ENCODE measurements around the gene UBE2C. TPM values are rescaled to one million over a fixed set of nuclear protein-coding genes. Genes with fewer than 3 reads are reported as not detected.

The UBE2C gene
- total and polyA plus RNA-seq, 5 experiments from 2014 or later: 0.44 TPM; not detected in 4

DNA sequence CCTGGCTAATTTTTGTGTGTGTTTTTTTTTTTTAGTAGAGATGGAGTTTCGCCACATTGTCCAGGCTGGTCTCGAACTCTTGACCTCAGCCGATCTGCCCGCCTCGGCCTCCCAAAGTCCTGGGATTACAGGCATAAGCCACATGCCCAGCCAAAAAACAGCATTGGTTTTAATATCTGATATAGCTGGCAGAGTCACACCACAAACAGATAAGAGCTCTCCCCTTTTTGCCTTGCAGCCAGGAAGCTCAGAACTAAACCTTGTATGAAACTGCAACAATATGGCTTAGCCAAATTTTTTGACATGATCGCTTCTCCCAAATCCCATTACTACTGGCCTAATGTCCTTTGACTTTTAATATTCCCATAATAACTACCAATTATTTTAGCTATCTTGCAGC, 39.9 kb downstream of the UBE2C start:
- peak overlapping the region in 1 of 10 donors; percentile 29 for H3K4me3 Mint-ChIP-seq
- DNase-seq (no peak), ATAC-seq (no peak)
- H3K9me3 Mint-ChIP-seq: no peaks in the 10 kb centered on the region
- POLR2A ChIA-PET: interaction anchor here (0.7 kb wide), 1 partner anchor 13 kb away, joined by 4 read pairs; no protein-coding TSS in a partner anchor
- H3K27ac Mint-ChIP-seq: peak overlapping the region in 2 of 10 donors; percentile 21 to 72
- no peaks in the 10 kb centered on the region for H3K27me3 Mint-ChIP-seq
- H3K36me3 Mint-ChIP-seq: peaks cover 0 to 58% (median 21%) of the 10 kb centered on the region in 3 donors
- peaks cover 8 to 40% (median 34%) of the 10 kb centered on the region in 4 donors for H3K4me1 Mint-ChIP-seq

DNA sequence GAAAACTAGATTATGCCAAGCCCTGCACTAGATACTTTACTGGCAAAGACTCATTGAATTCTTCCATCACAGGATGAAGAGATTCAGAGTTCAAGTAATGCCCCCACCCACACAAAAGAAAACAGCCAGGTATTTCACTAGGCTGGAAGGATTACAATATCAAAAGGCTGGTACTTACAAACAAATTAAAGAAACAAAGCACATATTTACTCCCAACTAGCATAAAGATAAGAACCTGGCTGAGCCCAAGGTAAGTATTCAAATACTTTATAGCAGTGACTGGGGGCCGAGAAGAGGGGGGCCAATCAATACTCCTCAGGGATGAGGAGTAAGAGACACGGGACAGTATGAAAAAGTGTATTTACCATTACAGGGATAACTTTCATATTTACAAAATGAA, 41.0 kb downstream of the UBE2C start:
- Mint-ChIP-seq H3K27ac (no peak overlapping the region), H3K36me3 (peaks cover 0 to 50% (median 19%) of the 10 kb centered on the region in 3 donors), H3K4me1 (peaks cover 11 to 50% (median 45%) of the 10 kb centered on the region in 4 donors), H3K9me3 (no peaks in the 10 kb centered on the region), H3K27me3 (no peaks in the 10 kb centered on the region), H3K4me3 (peak overlapping the region in 1 of 10 donors; percentile 74)
- POLR2A ChIA-PET: no interaction called here
- no peak for ATAC-seq
- DNase-seq: no peak

DNA sequence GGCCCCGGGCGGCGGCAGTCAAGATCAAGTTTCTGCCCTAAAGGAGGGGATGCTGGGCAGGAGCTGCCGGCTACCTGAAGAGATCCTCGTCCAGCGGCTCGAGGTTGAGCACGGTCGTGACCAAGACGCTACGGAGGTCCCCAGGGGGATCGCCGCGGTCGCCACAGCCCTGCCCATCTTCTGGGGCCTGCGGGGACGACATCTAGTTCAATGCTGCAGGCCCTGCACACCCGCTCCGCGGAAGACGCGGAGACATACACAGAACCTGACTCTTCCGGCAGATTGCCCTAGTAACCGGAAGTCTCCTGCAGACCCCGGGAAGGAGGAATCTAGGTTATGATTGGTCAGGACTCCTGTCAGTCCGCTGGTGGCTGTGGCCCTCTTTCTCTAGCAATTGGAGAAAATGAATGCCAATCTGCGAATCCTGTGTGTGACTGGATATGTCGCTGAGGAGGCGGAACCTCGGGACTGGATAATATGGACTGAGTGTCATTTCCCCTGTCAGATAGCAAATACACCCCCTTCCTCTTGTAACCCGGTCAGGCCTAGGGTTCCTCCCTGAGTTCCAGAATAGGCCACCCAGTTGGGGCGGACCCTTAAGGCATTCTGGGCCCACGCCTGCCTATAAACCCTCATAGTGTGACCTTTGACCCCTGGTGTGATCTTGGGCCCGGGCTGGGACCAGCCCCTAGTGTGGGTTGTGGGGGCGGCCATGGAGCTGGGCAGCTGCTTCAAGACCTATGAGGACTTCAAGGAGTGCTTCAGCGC, 44.9 kb downstream of the UBE2C start, which contains the start of the genes ACOT8 and ZSWIM3:
TSS of gene ACOT8 (minus strand) at position 279 of the 768 bp plus-strand sequence. CDS start at position 202, 77 bp downstream.
TSS of gene ZSWIM3 (plus strand) at position 501 of the 768 bp plus-strand sequence. CDS start at position 713, 212 bp downstream.
- DNase-seq (peak; percentile 68 to 99 (median 96)), ATAC-seq (peak; percentile 97)
- Mint-ChIP-seq H3K27me3 (no peaks in the 10 kb centered on the region), H3K27ac (peak within 1 kb of the TSS; percentile 96 to 99 (median 98)), H3K9me3 (no peaks in the 10 kb centered on the region), H3K4me3 (peak within 1 kb of the TSS; percentile 94 to 97 (median 96)), H3K36me3 (peaks cover 0 to 27% (median 6%) of the 10 kb centered on the region in 3 donors), H3K4me1 (peaks cover 21 to 62% (median 58%) of the 10 kb centered on the region in 4 donors)
- POLR2A ChIA-PET: interaction anchor here (0.7 to 5.4 kb wide), 11 partner anchors 17 to 114 kb away, joined by 3 to 71 read pairs (median 7); partner anchors contain the start of genes CTSA, NEURL2, PCIF1 and SNX21

DNA sequence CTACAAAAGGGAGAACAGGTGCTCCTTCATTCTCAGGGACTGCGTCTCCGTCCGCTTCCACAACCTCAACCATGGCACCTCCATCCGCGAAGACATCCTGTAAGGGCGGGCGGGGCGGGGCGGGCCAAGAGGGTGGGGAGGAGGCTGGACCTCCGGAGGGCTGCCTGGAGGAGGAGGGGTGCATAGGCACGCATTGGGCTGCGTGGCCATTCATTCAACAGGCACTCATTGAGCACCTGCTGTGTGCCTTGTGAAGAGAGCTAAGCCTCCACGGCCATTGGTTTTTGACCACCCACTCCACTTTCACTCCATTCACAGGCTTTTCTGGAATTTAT, 45.4 kb downstream of the UBE2C start:
- ATAC-seq: peak in 1 of 2 donors; percentile 14
- Mint-ChIP-seq H3K27ac (peak overlapping the region; percentile 96 to 99 (median 98)), H3K36me3 (peaks cover 0 to 24% (median 4%) of the 10 kb centered on the region in 3 donors), H3K4me1 (peaks cover 21 to 62% (median 58%) of the 10 kb centered on the region in 4 donors), H3K4me3 (peak overlapping the region; percentile 94 to 97 (median 96)), H3K27me3 (no peaks in the 10 kb centered on the region), H3K9me3 (no peaks in the 10 kb centered on the region)
- peak in 2 of 10 donors; percentile 7 for DNase-seq
- POLR2A ChIA-PET: interaction anchor here (0.7 to 5.4 kb wide), 8 partner anchors 18 to 113 kb away, joined by 3 to 71 read pairs (median 20); partner anchors contain the start of genes CTSA, NEURL2, PCIF1 and SNX21

DNA sequence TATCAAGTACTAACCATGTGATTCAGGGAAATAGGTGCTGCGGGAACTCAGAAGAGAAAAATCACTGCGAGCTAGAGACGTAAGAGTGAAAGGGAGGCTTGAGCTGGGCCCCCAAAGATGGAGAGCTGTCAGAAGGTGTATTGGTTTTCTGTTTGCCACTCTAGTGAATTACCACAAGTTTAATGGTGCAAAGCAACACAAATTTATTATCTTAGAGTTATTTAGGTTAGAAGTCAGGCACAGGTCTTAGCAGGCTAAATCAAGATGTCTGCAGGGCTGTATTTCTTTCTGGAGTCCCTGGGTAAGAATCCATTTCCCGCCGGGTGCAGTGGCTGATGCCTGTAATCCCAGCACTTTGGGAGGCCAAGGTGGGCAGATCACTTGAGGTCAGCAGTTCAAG, 47.5 kb downstream of the UBE2C start:
- Mint-ChIP-seq H3K36me3 (peaks cover 0 to 9% (median 0%) of the 10 kb centered on the region in 3 donors), H3K27me3 (no peaks in the 10 kb centered on the region), H3K4me1 (peaks cover 21 to 48% (median 45%) of the 10 kb centered on the region in 4 donors), H3K27ac (peak overlapping the region in 1 of 10 donors; percentile 59), H3K4me3 (no peak overlapping the region), H3K9me3 (no peaks in the 10 kb centered on the region)
- DNase-seq: no peak
- no peak for ATAC-seq
- POLR2A ChIA-PET: no interaction called here

DNA sequence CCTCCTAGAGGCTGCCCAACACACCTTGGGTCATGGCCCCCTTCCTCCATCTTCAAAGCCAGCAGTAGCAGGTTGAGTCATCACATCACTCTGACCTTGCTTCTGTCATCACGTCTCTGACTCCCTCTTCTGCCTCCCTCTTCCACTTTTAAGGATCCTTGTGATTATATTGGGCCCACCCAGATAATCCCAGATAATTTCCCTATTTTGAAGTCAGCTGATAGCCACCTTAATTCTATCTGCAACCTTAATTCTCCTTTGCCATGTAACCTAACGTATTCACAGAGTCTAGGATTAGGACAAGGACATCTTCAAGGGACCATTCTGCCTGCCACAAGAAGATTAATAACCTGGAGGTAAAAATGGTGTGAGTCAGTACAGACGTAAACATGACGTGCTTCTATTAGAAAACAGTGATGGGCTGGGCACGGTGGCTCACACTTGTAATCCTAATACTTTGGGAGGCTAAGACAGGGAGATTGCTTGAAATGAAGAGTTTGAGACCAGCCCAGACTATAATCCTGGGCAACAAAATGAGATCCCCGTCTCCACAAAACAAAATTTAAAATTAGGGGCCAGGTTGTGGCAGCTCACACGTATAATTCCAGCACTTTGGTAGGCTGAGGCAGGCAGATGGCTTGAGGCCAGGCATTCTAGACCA, 48.2 kb downstream of the UBE2C start:
- Mint-ChIP-seq H3K27me3 (no peaks in the 10 kb centered on the region), H3K36me3 (peaks cover 0 to 9% (median 0%) of the 10 kb centered on the region in 3 donors), H3K4me3 (peak overlapping the region in 3 of 10 donors; percentile 8 to 45 (median 32)), H3K27ac (no peak overlapping the region), H3K9me3 (no peaks in the 10 kb centered on the region), H3K4me1 (peaks cover 21 to 41% (median 40%) of the 10 kb centered on the region in 4 donors)
- POLR2A ChIA-PET: interaction anchor here (0.7 to 1.3 kb wide), 2 partner anchors 36 to 75 kb away, joined by 4 to 8 read pairs; partner anchors contain the start of gene PCIF1
- DNase-seq: no peak
- no peak for ATAC-seq

DNA sequence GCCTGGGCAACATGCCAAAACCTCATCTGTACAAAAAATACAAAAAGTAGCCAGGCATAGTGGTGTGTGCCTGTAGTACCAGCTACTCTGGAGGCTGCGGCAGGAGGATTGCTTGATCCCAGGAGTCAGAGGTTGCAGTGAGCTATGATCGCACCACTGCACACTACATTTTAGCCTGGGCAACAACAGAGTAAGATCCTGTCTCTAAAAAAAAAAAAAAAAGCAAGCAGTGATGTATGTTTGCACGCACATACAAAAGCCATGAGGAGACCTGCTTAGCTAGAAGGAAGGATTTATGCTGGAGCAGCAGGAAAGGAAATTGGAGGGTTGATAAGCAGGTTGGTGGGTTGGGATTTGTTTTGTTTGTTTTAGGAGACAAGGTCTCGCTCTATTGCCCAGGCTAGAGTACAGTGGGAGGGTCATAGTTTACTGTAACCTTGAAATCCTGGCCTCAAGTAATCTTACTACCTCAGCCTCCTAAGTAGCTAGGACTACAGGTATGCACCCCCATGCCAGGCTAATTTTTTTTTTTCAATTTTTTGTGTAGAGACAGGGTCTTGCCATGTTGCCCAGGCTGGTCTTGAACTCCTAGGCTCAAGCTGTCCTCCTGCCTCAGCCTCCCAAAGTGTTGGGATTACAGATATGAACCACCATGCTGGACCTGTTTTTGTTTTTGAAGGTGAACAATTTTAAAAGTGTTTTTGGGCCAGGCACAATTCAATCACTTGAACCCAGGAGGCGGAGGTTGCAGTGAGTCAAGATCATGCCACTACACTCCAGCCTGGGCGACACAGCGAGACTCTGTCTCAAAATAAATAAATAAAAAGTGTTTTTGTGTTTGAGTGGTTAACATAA, 49.0 kb downstream of the UBE2C start:
- POLR2A ChIA-PET: interaction anchor here (0.6 to 1.3 kb wide), 2 partner anchors 13 to 74 kb away, joined by 4 to 8 read pairs; partner anchors contain the start of gene PCIF1
- Mint-ChIP-seq H3K27me3 (no peaks in the 10 kb centered on the region), H3K4me3 (no peak overlapping the region), H3K9me3 (no peaks in the 10 kb centered on the region), H3K27ac (peak overlapping the region in 1 of 10 donors; percentile 65), H3K4me1 (peaks cover 19 to 34% (median 33%) of the 10 kb centered on the region in 4 donors), H3K36me3 (peaks cover 0 to 9% (median 0%) of the 10 kb centered on the region in 3 donors)
- no peak for ATAC-seq
- DNase-seq: no peak

DNA sequence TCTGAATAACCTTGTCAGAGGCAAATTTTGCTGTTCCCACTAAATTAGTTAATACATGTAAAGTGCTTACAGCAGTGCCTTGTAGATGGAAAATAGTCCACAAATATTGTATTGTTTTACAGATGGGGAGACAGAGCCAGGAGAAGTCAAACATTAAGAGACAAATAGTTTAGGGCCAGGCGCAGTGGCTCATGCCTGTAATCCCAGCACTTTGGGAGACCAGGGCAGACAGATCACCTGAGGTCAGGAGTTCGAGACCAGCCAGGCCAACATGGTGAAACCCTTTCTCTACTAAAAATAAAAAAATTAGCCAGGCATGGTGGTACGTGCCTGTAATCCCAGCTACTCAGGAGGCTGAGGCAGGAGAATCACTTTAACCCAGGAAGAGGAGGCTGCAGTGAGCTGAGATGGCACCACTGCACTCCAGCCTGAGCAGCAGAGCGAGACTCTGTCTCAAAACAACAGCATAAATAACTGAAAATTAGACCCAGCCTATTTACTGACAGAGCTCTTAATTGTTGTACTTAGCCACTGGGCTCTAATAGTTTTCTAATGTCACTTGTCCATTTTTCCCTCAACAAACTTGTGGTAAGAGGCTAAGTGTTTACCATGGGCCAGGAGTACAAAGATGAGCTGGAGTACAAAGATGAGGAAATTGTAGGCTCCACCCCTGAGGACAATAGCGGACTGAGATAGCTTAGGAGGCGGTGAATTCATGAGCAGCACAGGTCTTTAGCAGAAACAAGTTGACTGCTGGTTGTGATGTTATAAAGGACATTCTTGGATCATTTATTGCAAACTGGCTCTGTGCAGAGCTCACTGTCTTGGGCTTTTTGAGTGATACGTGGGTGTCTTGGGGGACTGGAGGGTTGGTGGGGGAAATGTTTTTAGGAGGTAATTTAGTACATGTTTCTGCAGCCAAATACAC, 51.4 kb downstream of the UBE2C start:
- Mint-ChIP-seq H3K4me3 (no peak overlapping the region), H3K36me3 (peaks cover 0 to 11% (median 0%) of the 10 kb centered on the region in 3 donors), H3K27ac (no peak overlapping the region), H3K9me3 (no peaks in the 10 kb centered on the region), H3K27me3 (no peaks in the 10 kb centered on the region), H3K4me1 (peaks cover 10 to 16% (median 15%) of the 10 kb centered on the region in 4 donors)
- ATAC-seq: no peak
- POLR2A ChIA-PET: interaction anchor here (0.5 to 0.7 kb wide), 2 partner anchors 43 to 108 kb away, joined by 3 to 6 read pairs; no protein-coding TSS in a partner anchor
- DNase-seq: no peak

DNA sequence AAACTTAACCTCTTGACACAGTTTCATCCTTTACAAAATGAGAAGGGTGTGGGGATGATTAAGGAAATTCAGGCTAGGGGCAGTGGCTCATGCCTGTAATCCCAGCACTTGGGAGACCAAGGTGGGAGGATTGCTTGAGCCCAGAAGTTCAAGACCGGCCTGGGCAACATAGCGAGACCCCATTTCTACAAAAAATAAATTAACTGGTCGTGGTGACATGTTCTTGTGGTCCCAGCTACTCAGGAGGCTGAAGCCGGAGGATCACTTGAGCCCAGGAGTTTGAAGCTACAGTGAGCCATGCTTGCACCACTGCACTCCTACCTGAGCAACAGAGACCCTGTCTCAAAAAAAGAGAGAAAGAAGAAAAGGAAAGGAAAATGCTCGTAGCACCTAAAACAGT, 54.0 kb downstream of the UBE2C start:
- Mint-ChIP-seq H3K4me3 (no peak overlapping the region), H3K27me3 (no peaks in the 10 kb centered on the region)

More for the DNA sequence above, 54.0 kb downstream of the UBE2C start:
- POLR2A ChIA-PET: interaction anchor here (0.6 kb wide), 1 partner anchor 30 kb away, joined by 3 read pairs; no protein-coding TSS in a partner anchor
- Mint-ChIP-seq H3K4me1 (peaks cover 0 to 4% (median 1%) of the 10 kb centered on the region in 4 donors), H3K27ac (no peak overlapping the region), H3K9me3 (no peaks in the 10 kb centered on the region), H3K36me3 (peaks cover 0 to 6% (median 0%) of the 10 kb centered on the region in 3 donors)
- ATAC-seq: no peak
- no peak for DNase-seq

Data from naive thymus-derived CD8-positive, alpha-beta T cell (primary cell).